Measurements from ENCODE around the gene MYO7A.

Gene MYO7A

GRCh38 chr11:77104727-77105126, 23.3 kb upstream of the MYO7A start:
- H3K4me1 ChIP-seq (ENCODE audit: control insufficient read depth, insufficient read depth, low read length): peaks cover 40% of the 10 kb centered on the region
- no peaks in the 10 kb centered on the region for H3K27me3 ChIP-seq (replicated peaks; ENCODE audit: control insufficient read depth, insufficient read depth, low read length)
- DNase-seq (ENCODE audit: low read depth): peak; percentile 70
- no peaks in the 10 kb centered on the region for H3K9me3 ChIP-seq (ENCODE audit: control insufficient read depth, low read length)
- H3K36me3 ChIP-seq (ENCODE audit: control insufficient read depth, insufficient read depth, low read length, severe bottlenecking): peaks cover 11% of the 10 kb centered on the region
- no peak overlapping the region for H3K4me3 ChIP-seq (ENCODE audit: low read length)
- H3K9ac ChIP-seq (ENCODE audit: low read length): no peak overlapping the region

GRCh38 chr11:77106321-77106720, 21.7 kb upstream of the MYO7A start:
- DNase-seq (ENCODE audit: low read depth): peak; percentile 15
- Histone ChIP-seq H3K4me1 (ENCODE audit: control insufficient read depth, insufficient read depth, low read length) (peaks cover 46% of the 10 kb centered on the region), H3K27me3 (replicated peaks; ENCODE audit: control insufficient read depth, insufficient read depth, low read length) (no peaks in the 10 kb centered on the region), H3K36me3 (ENCODE audit: control insufficient read depth, insufficient read depth, low read length, severe bottlenecking) (peaks cover 11% of the 10 kb centered on the region), H3K9me3 (ENCODE audit: control insufficient read depth, low read length) (no peaks in the 10 kb centered on the region), H3K4me3 (ENCODE audit: low read length) (no peak overlapping the region), H3K9ac (ENCODE audit: low read length) (no peak overlapping the region)

GRCh38 chr11:77106759-77107158, 21.3 kb upstream of the MYO7A start:
- no peak overlapping the region for H3K9ac ChIP-seq (ENCODE audit: low read length)
- H3K9me3 ChIP-seq (ENCODE audit: control insufficient read depth, low read length): no peaks in the 10 kb centered on the region
- peaks cover 46% of the 10 kb centered on the region for H3K4me1 ChIP-seq (ENCODE audit: control insufficient read depth, insufficient read depth, low read length)
- DNase-seq (ENCODE audit: low read depth): no peak
- H3K27me3 ChIP-seq (replicated peaks; ENCODE audit: control insufficient read depth, insufficient read depth, low read length): no peaks in the 10 kb centered on the region
- H3K4me3 ChIP-seq (ENCODE audit: low read length): no peak overlapping the region
- peaks cover 11% of the 10 kb centered on the region for H3K36me3 ChIP-seq (ENCODE audit: control insufficient read depth, insufficient read depth, low read length, severe bottlenecking)

GRCh38 chr11:77107950-77108349, 20.1 kb upstream of the MYO7A start:
- DNase-seq (ENCODE audit: low read depth): peak; percentile 81
- Histone ChIP-seq H3K4me3 (ENCODE audit: low read length) (no peak overlapping the region), H3K36me3 (ENCODE audit: control insufficient read depth, insufficient read depth, low read length, severe bottlenecking) (peaks cover 8% of the 10 kb centered on the region), H3K4me1 (ENCODE audit: control insufficient read depth, insufficient read depth, low read length) (peaks cover 46% of the 10 kb centered on the region), H3K9me3 (ENCODE audit: control insufficient read depth, low read length) (no peaks in the 10 kb centered on the region), H3K9ac (ENCODE audit: low read length) (no peak overlapping the region), H3K27me3 (replicated peaks; ENCODE audit: control insufficient read depth, insufficient read depth, low read length) (no peaks in the 10 kb centered on the region)

GRCh38 chr11:77108436-77108835, 19.6 kb upstream of the MYO7A start:
- no peaks in the 10 kb centered on the region for H3K9me3 ChIP-seq (ENCODE audit: control insufficient read depth, low read length)
- peaks cover 46% of the 10 kb centered on the region for H3K4me1 ChIP-seq (ENCODE audit: control insufficient read depth, insufficient read depth, low read length)
- no peak overlapping the region for H3K9ac ChIP-seq (ENCODE audit: low read length)
- DNase-seq (ENCODE audit: low read depth): no peak
- H3K4me3 ChIP-seq (ENCODE audit: low read length): no peak overlapping the region
- H3K36me3 ChIP-seq (ENCODE audit: control insufficient read depth, insufficient read depth, low read length, severe bottlenecking): peaks cover 3% of the 10 kb centered on the region
- no peaks in the 10 kb centered on the region for H3K27me3 ChIP-seq (replicated peaks; ENCODE audit: control insufficient read depth, insufficient read depth, low read length)

- Histone ChIP-seq H3K4me3 (ENCODE audit: low read length) (no peak overlapping the region), H3K36me3 (ENCODE audit: control insufficient read depth, insufficient read depth, low read length, severe bottlenecking) (peaks cover 3% of the 10 kb centered on the region), H3K9ac (ENCODE audit: low read length) (no peak overlapping the region), H3K9me3 (ENCODE audit: control insufficient read depth, low read length) (no peaks in the 10 kb centered on the region), H3K27me3 (replicated peaks; ENCODE audit: control insufficient read depth, insufficient read depth, low read length) (no peaks in the 10 kb centered on the region), H3K4me1 (ENCODE audit: control insufficient read depth, insufficient read depth, low read length) (peaks cover 44% of the 10 kb centered on the region)
- peak; percentile 18 for DNase-seq (ENCODE audit: low read depth)
Measured at GRCh38 chr11:77109236-77110019, 18.6 kb upstream of the MYO7A start.

GRCh38 chr11:77110836-77111235, 17.2 kb upstream of the MYO7A start:
- H3K4me3 ChIP-seq (ENCODE audit: low read length): no peak overlapping the region
- H3K4me1 ChIP-seq (ENCODE audit: control insufficient read depth, insufficient read depth, low read length): peaks cover 37% of the 10 kb centered on the region
- no peaks in the 10 kb centered on the region for H3K27me3 ChIP-seq (replicated peaks; ENCODE audit: control insufficient read depth, insufficient read depth, low read length)
- no peak for DNase-seq (ENCODE audit: low read depth)
- H3K9ac ChIP-seq (ENCODE audit: low read length): no peak overlapping the region
- peaks cover 5% of the 10 kb centered on the region for H3K36me3 ChIP-seq (ENCODE audit: control insufficient read depth, insufficient read depth, low read length, severe bottlenecking)
- no peaks in the 10 kb centered on the region for H3K9me3 ChIP-seq (ENCODE audit: control insufficient read depth, low read length)

GRCh38 chr11:77111277-77111676, 16.8 kb upstream of the MYO7A start:
- no peak for DNase-seq (ENCODE audit: low read depth)
- no peak overlapping the region for H3K9ac ChIP-seq (ENCODE audit: low read length)
- no peak overlapping the region for H3K4me3 ChIP-seq (ENCODE audit: low read length)
- H3K9me3 ChIP-seq (ENCODE audit: control insufficient read depth, low read length): no peaks in the 10 kb centered on the region
- H3K27me3 ChIP-seq (replicated peaks; ENCODE audit: control insufficient read depth, insufficient read depth, low read length): no peaks in the 10 kb centered on the region
- H3K4me1 ChIP-seq (ENCODE audit: control insufficient read depth, insufficient read depth, low read length): peaks cover 36% of the 10 kb centered on the region
- H3K36me3 ChIP-seq (ENCODE audit: control insufficient read depth, insufficient read depth, low read length, severe bottlenecking): peaks cover 9% of the 10 kb centered on the region

GRCh38 chr11:77111946-77112345, 16.1 kb upstream of the MYO7A start:
- H3K4me3 ChIP-seq (ENCODE audit: low read length): no peak overlapping the region
- DNase-seq (ENCODE audit: low read depth): no peak

GRCh38 chr11:77112641-77113381, 15.2 kb upstream of the MYO7A start:
- H3K4me3 ChIP-seq (ENCODE audit: low read length): no peak overlapping the region
- H3K27me3 ChIP-seq (replicated peaks; ENCODE audit: control insufficient read depth, insufficient read depth, low read length): no peaks in the 10 kb centered on the region
- H3K9me3 ChIP-seq (ENCODE audit: control insufficient read depth, low read length): no peaks in the 10 kb centered on the region
- peaks cover 17% of the 10 kb centered on the region for H3K36me3 ChIP-seq (ENCODE audit: control insufficient read depth, insufficient read depth, low read length, severe bottlenecking)
- no peak for DNase-seq (ENCODE audit: low read depth)
- peaks cover 25% of the 10 kb centered on the region for H3K4me1 ChIP-seq (ENCODE audit: control insufficient read depth, insufficient read depth, low read length)
- no peak overlapping the region for H3K9ac ChIP-seq (ENCODE audit: low read length)

More at GRCh38 chr11:77111946-77112345, 16.1 kb upstream of the MYO7A start:
- Histone ChIP-seq H3K9ac (ENCODE audit: low read length) (no peak overlapping the region), H3K4me1 (ENCODE audit: control insufficient read depth, insufficient read depth, low read length) (peaks cover 33% of the 10 kb centered on the region), H3K27me3 (replicated peaks; ENCODE audit: control insufficient read depth, insufficient read depth, low read length) (no peaks in the 10 kb centered on the region), H3K36me3 (ENCODE audit: control insufficient read depth, insufficient read depth, low read length, severe bottlenecking) (peaks cover 10% of the 10 kb centered on the region), H3K9me3 (ENCODE audit: control insufficient read depth, low read length) (no peaks in the 10 kb centered on the region)

- H3K9ac ChIP-seq (ENCODE audit: low read length): no peak overlapping the region
- peak; percentile 72 for DNase-seq (ENCODE audit: low read depth)
- peaks cover 18% of the 10 kb centered on the region for H3K4me1 ChIP-seq (ENCODE audit: control insufficient read depth, insufficient read depth, low read length)
- H3K27me3 ChIP-seq (replicated peaks; ENCODE audit: control insufficient read depth, insufficient read depth, low read length): no peaks in the 10 kb centered on the region
- no peak overlapping the region for H3K4me3 ChIP-seq (ENCODE audit: low read length)
- H3K9me3 ChIP-seq (ENCODE audit: control insufficient read depth, low read length): no peaks in the 10 kb centered on the region
- H3K36me3 ChIP-seq (ENCODE audit: control insufficient read depth, insufficient read depth, low read length, severe bottlenecking): peaks cover 23% of the 10 kb centered on the region
Measured at GRCh38 chr11:77113382-77114088, 14.5 kb upstream of the MYO7A start.

All from adipocyte (in vitro differentiated cells).